Subcutaneous adipose tissue (tissue), 4 donors: ENCODE results near the gene PLCD4. TPM values are rescaled to one million over a fixed set of nuclear protein-coding genes. Genes with fewer than 3 reads are reported as not detected.

Experiments used
- CTCF ChIP-seq: fragments of 450-650 bp; IDR thresholded peaks from one replicate; pipeline ENCODE4 v1.5.1; 2016; ENCODE audit warnings: low read depth, mild to moderate bottlenecking, control low read depth, antibody characterized with exemption, moderate library complexity
- total RNA-seq, 4 donors: library from RNA; depleted of rRNA; stranded (reverse); fragments of >200 nt; gene quantifications; one replicate each; pipeline ENCODE4 v1.1.0, GENCODE V29; 2016

The PLCD4 gene
- 1 to 10 TPM; 1.1 to 2.6 (median 1.6) TPM for total RNA-seq

- TF ChIP-seq CTCF: no peak
Measured at GRCh38 chr2:218607436-218608115, at the start of gene PLCD4. TSS of gene PLCD4 (plus strand) at chr2:218607899. CDS start at chr2:218615740, 7,841 bp downstream.

GRCh38 chr2:218557941-218558340, 49.8 kb upstream of the PLCD4 start:
- no peak for TF ChIP-seq CTCF

GRCh38 chr2:218558986-218559385, 48.7 kb upstream of the PLCD4 start:
- no peak for TF ChIP-seq CTCF

GRCh38 chr2:218564056-218564455, 43.6 kb upstream of the PLCD4 start:
- no peak for TF ChIP-seq CTCF

GRCh38 chr2:218566296-218566695, 41.4 kb upstream of the PLCD4 start:
- no peak for TF ChIP-seq CTCF

GRCh38 chr2:218567797-218568189, 39.9 kb upstream of the PLCD4 start:
- TF ChIP-seq CTCF: no peak

- no peak for TF ChIP-seq CTCF
Measured at GRCh38 chr2:218568190-218569037, 39.3 kb upstream of the PLCD4 start, which contains the start of the genes CNOT9 and USP37. TSS of gene CNOT9 (plus strand) at chr2:218568839. CDS start at chr2:218568955, 116 bp downstream. TSS of gene USP37 (minus strand) at chr2:218568351. CDS start at chr2:218558653, 9,698 bp downstream.
